ENCODE results near the gene NEK6.
"Not testable (repeated sequence)": the region's sequence is repeated elsewhere in the genome, so short reads cannot be mapped to it uniquely, and the experiment has no call there.

Gene NEK6

GRCh38 chr9:124222918-124223720 is 34.6 kb upstream of the NEK6 start:
- DNase-seq (ENCODE audit: low read depth, low spot score), result no peak
- no peak overlapping the region for H3K27ac ChIP-seq

- DNase-seq (ENCODE audit: low read depth, low spot score), result no peak
- no peak overlapping the region for H3K27ac ChIP-seq
Measured at GRCh38 chr9:124225945-124226344, 31.8 kb upstream of the NEK6 start.

GRCh38 chr9:124228516-124228915 is 29.2 kb upstream of the NEK6 start:
- DNase-seq (ENCODE audit: low read depth, low spot score), result no peak
- H3K27ac ChIP-seq, result no peak overlapping the region

GRCh38 chr9:124231095-124231737 is 26.5 kb upstream of the NEK6 start:
- no peak overlapping the region for H3K27ac ChIP-seq
- no peak for DNase-seq (ENCODE audit: low read depth, low spot score)

- no peak overlapping the region for H3K27ac ChIP-seq
Measured at GRCh38 chr9:124238546-124239140, 19.1 kb upstream of the NEK6 start.

GRCh38 chr9:124239249-124240073 is 18.3 kb upstream of the NEK6 start:
- H3K27ac ChIP-seq, result no peak overlapping the region
- no peak for DNase-seq (ENCODE audit: low read depth, low spot score)

More at GRCh38 chr9:124238546-124239140, 19.1 kb upstream of the NEK6 start:
- DNase-seq (ENCODE audit: low read depth, low spot score), result no peak

GRCh38 chr9:124242331-124243194 is 15.2 kb upstream of the NEK6 start:
- DNase-seq (ENCODE audit: low read depth, low spot score), result no peak
- H3K27ac ChIP-seq, result no peak overlapping the region

GRCh38 chr9:124247393-124247792 is 10.4 kb upstream of the NEK6 start:
- not testable (repeated sequence) for DNase-seq (ENCODE audit: low read depth, low spot score); H3K27ac ChIP-seq

GRCh38 chr9:124248066-124248465 is 9.7 kb upstream of the NEK6 start:
- no peak overlapping the region for H3K27ac ChIP-seq
- no peak for DNase-seq (ENCODE audit: low read depth, low spot score)

GRCh38 chr9:124248960-124249359 is 8.8 kb upstream of the NEK6 start:
- no peak for DNase-seq (ENCODE audit: low read depth, low spot score)
- no peak overlapping the region for H3K27ac ChIP-seq

GRCh38 chr9:124251204-124251603 is 6.5 kb upstream of the NEK6 start:
- H3K27ac ChIP-seq, result no peak overlapping the region
- DNase-seq (ENCODE audit: low read depth, low spot score), result no peak

GRCh38 chr9:124251605-124252378 is 6.0 kb upstream of the NEK6 start:
- no peak for DNase-seq (ENCODE audit: low read depth, low spot score)
- H3K27ac ChIP-seq, result no peak overlapping the region

GRCh38 chr9:124252878-124253277 is 4.9 kb upstream of the NEK6 start:
- H3K27ac ChIP-seq; DNase-seq (ENCODE audit: low read depth, low spot score): not testable (repeated sequence)

- no peak for DNase-seq (ENCODE audit: low read depth, low spot score)
- no peak overlapping the region for H3K27ac ChIP-seq
Measured at GRCh38 chr9:124254261-124254682, 3.5 kb upstream of the NEK6 start.

- DNase-seq (ENCODE audit: low read depth, low spot score), result no peak
- no peak overlapping the region for H3K27ac ChIP-seq
Measured at GRCh38 chr9:124255222-124255621, 2.5 kb upstream of the NEK6 start.

GRCh38 chr9:124256517-124257069 is 1.2 kb upstream of the NEK6 start:
- H3K27ac ChIP-seq, result peak overlapping the region; percentile 5
- peak; percentile 49 for DNase-seq (ENCODE audit: low read depth, low spot score)

- peak overlapping the region; percentile 67 for H3K27ac ChIP-seq
- no peak for DNase-seq (ENCODE audit: low read depth, low spot score)
Measured at GRCh38 chr9:124257070-124257843, 492 bp upstream of the NEK6 start.

Data from epithelial cell of prostate (primary cell).